GM19238 (cell line): ENCODE results near the gene INTU.
A peak's percentile ranks its signal among the peaks of the same experiment; 100 is the strongest.
"Not testable (repeated sequence)": the region's sequence is repeated elsewhere in the genome, so short reads cannot be mapped to it uniquely, and the experiment has no call there.

Experiments
- DNase-seq: peaks from one replicate; pipeline ENCODE4 v3.0.0; 2011; ENCODE audit warnings: low spot score; ENCODE audit not compliant: insufficient read length

Gene INTU

DNA sequence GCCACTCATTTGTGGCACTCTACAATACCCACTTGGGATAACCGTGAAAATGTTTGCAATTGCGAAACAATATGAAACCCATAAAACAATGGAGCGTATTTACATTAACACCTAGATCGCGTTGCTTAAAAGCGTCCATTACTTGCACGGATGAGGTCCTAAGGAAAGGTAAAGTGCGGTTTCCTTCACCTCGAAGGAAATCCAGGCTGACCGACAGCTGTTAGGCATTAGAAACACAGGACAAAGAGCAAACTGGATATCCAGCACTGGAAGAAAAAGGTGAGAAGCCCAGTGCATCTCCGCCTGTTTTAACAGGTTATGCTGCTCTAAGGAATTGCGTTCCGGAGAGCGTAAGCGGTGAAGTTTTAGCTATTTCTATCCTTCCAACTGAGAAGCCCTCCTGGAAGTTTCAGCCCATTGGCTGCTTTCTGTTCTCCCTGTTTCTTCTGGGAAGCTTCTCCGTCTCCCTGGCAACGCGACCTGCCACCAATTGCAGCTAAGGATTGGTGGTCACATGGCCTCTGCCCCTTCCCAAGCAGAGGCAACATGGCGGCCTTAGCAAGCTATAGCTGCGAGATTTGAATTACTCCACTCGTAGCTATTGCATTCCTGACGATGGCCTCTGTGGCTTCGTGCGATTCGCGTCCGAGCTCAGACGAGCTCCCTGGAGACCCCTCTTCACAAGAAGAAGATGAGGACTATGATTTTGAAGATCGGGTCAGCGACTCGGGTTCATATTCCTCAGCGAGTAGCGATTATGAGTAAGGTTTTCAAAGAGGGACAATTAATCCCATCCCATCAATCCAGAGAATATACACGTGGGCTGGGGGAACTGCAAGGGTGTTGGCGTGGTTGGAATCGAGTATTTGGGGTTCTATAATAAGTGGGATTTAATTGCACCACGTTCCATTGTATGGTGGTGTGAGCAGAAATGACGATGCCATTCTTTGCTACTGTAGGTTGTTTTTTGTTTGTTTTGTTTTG lies at the start of gene INTU:
INTU (plus strand) TSS at position 538 of the 984 bp plus-strand sequence; CDS start at position 616, 78 bp downstream.
- DNase-seq, result peak; percentile 14

DNA sequence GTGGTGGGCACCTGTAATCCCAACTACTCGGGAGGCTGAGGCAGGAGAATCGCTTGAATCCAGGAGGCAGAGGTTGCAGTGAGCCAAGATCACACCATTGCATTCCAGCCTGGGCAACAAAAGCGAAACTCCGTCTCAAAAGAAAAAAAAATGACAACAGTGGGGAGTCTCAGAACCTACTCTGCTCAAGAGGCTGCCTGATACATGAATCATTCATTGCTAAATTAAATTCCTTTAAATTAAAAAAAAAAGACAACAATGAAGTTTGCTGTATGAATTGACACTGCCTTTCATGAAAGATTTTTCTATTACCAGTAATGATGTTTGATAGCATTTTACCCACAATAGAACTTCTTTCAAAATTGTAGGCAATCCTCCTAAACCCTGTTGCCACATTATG lies 46.3 kb upstream of the INTU start:
- not testable (repeated sequence) for DNase-seq

DNA sequence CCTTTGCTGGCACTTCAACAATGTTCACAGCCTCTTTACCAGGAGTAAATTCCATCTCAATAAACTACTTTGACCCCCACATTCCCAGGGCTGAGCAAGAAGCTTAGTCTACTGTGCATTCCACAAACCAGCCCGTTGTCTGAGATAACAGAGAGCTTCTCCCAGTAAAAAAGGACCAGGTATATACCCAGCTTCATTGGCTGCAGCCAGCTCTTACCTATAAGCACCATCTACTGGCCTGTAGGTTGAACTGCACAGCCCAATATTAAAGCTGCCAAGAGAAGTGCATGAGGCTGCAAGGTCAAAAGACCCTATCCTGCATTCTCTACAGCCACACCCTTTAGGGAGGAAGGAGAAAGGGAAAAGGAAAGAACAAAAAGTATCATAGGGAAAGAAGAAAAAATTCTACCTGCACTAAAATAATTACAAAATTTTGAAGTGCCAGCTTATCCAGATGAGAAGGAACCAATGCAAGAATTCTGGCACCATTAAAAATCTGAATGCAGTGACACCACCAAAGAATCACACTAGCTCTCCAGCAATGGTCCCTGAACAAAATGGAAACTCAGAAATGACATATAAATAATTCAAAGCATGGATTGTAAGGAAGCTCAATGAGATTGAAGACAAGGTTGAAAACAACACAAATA lies 45.7 kb upstream of the INTU start:
- DNase-seq, result no peak

DNA sequence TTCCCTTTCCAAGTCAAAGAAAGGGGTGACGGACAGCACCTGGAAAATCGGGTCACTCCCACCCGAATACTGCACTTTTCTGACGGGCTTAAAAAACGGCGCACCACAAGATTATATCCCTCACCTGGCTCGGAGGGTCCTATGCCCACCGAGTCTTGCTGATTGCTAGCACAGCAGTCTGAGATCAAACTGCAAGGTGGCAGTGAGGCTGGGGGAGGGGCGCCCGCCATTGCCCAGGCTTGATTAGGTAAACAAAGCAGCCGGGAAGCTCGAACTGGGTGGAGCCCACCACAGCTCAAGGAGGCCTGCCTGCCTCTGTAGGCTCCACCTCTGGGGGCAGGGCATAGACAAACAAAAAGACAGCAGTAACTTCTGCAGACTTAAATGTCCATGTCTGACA lies 43.6 kb upstream of the INTU start:
- DNase-seq, result not testable (repeated sequence)

DNA sequence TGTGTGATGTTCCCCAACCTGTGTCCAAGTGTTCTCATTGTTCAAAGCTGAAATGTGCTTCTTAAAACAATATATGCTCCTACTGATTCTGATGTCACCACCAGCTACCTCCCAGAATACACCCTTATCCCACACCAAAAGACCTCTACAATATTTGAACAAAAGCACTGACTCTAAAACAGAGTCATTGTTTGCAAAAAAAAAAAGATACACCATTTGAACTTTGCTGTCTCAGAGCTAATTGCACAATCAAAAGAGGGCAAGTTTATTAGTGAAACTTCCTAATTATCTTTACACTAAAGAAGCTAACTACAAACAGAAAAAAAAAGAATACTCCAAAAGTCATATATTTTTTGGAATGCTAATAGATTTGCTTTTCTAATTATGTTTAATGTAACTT lies 34.1 kb upstream of the INTU start:
- no peak for DNase-seq

DNA sequence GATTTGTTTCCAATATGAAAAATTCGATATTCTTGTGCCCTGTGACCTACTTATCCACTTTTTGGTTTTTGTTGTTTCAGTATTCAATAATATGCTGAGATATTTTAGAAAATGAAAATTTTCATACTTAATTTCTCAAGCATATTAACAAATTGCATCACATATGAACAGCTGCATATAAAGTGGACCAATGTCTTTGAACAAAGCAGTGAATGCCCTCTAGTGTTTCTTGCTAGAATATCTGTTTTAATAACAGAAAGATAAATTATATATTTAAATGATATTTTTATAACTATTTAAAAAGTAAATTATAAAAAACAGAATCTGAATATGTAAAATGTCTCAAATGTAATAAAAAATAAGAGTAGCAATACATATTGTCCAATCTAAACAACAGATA lies 31.7 kb upstream of the INTU start:
- DNase-seq, result no peak

DNA sequence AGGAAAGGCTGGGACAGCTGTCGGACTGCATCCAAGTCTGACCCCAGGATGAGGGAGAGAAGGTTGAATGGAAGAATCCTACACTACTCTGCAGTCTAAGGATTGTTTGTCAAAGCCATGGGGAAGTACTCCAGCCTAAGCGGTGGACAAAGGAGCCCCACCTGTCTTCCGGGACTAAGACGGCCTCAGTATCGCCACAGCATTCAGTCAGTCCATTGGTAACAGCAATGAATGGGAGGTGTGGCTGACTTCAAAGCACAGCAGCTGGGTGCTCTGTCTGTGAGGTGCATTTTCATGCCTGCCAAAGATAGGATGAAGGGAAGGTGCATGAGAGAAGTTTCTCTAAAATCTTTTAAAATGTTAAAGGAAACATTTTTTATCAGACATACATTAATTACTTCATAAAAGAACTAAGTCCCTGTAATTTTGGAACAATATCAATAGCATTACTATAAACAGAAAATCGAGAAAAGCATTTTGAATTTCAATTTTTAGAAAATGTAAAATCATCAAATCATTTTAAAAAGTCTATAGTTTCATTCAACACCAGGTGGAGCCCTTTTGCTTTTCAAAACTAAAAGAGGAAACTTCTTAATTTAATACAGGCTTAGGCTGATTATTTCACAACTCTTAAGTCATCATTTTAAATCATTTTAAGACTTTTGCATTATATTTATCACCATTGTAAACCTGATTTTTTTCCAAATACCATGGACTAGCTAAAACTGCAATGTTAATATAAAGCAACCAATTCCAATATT lies 27.6 kb upstream of the INTU start:
- no peak for DNase-seq

DNA sequence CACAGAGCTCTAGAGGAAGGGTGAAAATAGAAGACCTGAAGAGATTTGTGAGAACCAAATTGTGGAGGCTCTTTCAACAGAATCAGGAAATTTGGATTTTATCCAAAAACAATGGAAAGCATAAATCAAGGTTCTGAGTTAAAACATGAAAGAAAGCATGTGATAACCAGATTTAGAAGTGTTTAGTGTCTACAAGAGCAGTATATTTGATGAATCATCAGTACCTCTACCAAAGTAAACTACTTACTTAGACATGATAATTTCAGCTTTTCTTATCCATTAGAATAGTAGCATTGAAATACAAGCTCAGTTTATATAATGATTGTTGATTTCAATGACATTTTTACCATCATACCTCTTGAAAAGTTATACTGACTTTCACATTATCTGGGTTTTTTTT lies 25.9 kb upstream of the INTU start:
- no peak for DNase-seq

DNA sequence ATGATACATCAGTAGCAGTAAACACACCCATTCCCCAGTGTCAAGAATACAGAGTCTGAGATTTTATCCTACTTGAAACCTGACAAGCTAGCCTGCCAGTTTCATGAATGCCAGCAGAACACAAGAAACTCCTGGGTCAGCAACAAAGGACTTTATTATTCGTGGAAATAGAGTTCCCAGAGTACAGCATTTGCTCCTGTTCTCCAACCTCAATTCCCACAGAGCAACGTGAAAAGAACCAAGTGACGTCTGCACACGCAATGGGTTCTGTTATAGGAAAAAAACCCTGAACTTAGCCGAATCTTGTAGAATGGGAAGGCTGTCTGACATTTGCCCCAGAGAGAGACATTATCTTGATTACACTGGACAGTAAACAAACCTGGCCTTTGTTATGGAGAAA lies 23.3 kb upstream of the INTU start:
- no peak for DNase-seq

DNA sequence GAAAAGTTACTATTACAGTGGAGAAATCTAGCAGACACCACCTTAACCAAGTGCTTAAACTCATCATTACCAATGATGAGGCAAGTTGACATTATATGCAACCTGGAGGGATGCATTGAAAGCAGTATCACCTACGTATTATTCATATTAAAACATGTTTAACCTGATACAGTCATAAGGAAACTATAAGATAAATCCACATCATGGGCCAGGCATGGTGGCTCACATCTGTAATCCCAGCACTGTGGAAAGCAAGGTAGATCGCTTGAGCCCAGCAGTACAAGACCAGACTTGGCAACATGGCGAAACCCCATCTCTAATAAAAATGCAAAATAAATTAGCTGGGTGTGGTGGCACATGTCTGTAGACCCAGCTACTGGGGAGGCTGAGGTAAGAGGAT lies 22.3 kb upstream of the INTU start:
- no peak for DNase-seq

DNA sequence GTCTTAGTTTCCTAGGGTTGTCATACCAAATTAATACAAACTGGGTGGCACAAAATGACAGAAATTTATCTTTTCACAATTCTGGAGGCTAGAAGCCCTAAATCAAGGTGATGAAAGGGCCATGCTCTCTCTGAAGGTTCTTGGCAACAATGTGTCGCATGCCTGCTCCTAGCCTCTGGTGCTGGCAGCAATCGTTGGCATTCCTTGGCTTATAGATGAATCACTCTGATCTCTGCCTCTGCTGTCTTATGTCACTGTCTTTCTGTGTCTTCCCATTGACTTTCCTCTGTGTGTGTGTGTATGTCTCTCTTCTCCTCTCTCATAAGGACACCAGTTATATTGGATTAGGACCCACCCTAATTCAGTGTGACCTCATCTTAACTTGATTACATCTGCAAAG lies 15.9 kb upstream of the INTU start:
- DNase-seq, result no peak

DNA sequence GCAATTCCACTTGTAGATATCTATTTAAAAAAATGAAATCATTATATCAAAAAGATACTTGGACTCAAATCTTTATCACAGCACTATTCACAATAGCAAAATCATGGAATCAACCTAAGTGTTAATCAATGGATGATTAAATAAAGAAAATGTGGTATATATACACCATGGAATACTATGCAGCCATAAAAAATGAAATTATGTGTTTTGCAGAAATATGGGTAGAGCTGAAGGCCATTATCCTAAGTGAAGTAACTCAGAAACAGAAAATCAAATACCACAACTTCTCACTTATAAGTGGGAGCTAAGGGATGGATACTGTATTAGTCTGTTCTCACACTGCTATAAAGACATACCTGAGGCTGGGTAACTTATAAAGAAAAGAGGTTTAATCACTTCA lies 14.3 kb upstream of the INTU start:
- no peak for DNase-seq

DNA sequence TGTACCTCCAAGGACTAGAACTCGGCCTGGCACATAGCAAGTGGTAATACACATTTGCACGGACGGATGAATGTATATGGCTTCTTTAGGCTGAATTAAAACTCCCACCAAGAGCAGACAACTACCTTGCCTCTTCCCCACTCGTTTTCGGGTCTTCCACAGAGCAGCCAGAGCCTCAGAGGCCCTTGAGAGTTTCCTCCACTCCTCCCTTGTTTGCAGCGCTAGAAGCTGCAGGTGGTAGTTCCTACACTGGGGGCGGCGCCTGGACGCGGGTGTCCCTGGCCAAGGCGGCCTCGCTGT lies 10.2 kb upstream of the INTU start:
- no peak for DNase-seq

DNA sequence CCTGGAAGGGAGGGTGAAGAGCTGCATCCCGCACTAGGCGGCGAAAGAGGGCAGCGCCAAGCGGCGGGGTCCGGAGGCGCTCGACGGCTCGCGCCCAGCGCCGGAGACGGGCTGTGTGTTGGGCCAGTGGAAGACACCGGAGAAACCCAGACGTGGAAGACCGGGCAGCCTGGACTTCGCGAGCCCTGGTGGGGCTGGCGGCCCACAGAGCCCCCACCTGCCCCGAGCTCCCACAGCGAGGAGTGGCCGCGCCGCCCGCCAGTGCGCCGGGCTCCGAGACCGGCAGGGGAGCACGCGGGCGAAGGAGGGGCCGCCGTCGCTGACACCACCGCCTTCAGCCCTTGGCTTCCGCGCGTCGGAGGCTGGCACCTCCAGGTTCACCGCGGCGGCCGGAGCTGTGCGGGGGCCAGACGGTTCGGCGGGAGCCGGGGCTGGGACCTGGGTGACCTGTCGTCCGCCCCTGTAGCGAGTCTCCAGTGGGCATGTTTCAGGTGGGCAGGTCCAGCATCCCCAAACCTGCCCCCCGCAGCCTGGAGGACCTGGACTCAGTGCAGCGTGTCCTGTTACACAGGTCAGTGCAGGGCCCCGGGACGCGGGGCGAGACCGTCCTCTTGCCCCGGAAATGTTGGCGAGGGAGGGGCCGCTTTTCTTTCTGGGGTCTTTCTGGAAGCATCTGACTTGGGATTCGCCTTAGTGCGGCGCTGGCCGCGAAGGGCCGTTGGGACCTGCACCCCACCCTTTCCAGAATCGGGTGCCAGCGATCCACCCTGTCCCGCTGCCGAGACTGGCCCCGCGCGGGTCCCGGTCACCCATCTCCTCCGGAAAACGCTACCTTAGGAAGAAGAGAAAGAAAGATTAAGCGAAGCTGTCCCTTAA lies 9.6 kb upstream of the INTU start:
- DNase-seq, result no peak

DNA sequence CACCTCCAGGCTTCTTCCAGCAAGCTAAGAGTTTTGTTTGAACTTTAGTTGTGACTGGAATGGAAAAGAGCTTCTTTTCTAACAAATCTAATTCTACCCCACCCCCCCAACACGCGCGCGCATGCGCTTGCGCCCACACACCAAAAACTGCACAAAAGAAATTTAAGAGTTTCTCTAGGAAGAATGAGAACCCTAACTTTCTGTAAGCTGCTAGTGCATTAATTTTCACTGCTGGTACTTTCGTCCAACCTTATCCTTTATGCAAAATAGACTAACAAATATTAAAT lies 9.0 kb upstream of the INTU start:
- no peak for DNase-seq

DNA sequence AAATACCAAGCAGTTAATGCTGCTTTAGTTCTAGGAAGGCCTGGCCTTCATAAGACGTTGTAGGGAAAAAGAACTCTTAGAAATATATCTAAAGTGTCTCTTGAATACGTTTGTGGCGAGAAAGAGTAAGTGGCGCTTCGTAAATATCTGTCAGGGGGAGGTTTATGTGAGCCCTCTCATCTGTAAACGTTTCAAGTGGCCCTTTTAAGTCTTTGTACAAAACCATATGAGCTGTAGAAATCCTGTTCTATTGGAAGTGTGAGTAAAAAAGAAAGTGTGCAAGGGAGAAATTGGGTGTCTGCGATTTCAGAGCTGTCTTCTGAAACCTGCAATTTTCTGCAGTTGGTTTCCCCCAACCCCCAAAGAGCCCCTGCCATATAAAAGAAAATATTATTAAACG lies 8.6 kb upstream of the INTU start:
- no peak for DNase-seq

DNA sequence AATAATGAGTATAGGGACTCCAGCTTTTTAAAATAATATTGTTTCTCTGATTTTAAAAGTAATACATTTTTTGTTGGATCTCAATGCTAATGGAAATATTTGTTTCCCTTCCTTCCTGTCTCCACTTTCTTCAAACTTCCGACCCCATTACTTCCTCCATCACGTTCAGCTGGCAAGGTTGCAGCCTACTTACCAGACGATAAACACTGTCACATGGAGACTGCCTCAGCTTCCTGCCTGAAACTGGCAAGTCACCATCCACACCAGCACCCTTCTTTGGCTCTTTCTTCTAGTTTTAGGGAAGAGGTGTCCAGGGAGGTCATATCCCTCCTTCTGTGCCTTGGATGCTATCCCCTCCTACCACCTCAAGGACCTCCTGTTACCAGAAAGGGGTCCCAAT lies 3.4 kb upstream of the INTU start:
- no peak for DNase-seq

DNA sequence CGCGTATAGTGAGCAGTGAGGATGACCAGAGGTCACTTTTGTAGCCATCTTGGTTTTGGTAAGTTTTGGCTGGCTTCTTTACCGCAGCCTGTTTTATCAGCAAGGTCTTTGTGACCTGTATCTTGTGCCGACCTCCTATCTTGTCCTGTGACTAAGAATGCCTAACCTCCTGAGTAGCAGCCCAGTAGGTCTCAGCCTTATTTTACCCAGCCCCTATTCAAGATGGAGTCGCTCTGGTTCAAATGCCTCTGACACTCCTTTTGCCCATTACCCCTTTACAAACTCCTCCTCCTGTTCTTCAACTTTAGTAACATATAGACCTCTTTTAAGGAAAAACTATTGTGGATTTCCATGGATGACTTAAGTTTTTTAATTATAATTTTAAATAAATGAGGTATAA lies 2.6 kb upstream of the INTU start:
- DNase-seq, result no peak

DNA sequence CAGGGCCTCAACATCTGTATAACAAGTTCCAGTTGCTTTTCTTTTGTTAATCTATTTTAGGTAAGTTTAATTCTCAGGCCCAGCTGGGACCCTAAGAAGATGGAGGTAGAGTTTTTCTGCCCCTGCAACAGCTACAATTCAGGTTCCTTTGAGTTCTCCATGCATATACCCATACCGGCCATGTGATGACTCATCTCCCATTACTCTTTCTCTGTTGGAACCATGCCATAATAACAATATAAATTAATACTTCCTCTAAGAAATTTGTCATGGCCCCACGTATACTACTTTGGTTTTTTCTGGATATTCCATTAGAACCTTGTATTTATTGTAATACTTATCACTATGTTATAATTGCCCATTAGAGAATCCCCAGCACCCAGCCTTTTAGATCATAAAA lies 1.3 kb upstream of the INTU start:
- no peak for DNase-seq

DNA sequence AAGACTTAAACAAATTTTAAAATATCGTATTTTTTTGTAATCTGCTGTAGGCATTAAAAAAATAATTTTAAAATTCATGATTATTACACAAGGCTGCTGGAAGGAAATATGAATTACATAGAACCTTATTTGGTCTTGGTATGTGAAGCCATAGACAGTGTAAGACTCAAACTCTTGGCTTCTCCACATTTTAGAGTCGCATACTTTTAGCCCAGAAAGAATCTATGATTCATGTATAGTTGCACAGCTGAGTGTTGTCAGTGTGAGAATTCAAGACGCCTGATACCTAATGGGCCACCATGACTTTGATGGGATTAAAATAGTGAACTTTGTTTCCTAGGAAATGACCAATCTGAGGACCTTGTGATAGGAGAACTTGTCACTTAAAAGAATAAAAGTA lies 1.4 kb downstream of the INTU start:
- no peak for DNase-seq

DNA sequence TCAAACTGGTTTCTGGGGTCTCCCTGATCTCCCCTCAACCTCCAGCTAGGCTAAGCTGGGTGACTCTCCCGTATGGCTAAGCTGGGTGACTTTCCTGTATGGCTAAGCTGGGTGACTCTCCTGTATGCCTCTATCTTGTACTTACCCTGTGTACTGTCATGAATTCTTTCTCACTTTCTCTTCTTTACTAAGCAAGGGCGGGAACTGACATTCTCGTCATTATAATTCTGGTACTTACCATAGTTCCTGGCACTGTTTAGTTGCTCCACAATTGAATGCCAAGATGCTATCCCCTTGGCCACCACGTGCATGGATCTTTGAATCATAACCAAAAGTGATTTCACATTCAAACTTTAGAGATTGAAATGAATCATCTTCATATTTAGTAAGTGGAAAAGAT lies 8.8 kb downstream of the INTU start:
- no peak for DNase-seq

DNA sequence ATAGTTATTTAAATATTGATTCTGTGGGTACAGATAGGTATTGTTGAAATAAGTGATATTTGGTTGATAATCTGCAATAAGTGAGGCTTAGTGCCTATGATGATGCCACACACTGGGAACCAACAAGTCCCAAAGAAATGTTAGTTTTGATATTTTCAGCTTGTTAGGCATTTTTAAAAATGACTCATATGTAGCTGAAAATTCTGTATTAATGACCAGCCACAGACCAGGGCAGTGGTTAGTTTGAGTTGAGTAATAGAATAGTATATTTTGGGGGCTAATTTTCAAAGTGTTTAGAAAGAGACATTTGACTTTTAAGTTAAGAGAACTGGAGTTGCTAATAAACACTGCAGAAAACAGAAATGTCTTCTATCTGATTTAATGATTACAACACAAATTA lies 9.4 kb downstream of the INTU start:
- no peak for DNase-seq
